HepG2 (cell line): Measurements from ENCODE around the gene MAN1C1. TPM values are rescaled to one million over a fixed set of nuclear protein-coding genes. Genes with fewer than 3 reads are reported as not detected.

ENCODE experiments used
- ATF2 ChIP-seq: sonication (generic); formaldehyde crosslinking; IDR thresholded peaks from 2 replicates; pipeline ENCODE4 v1.4.0; 2020; ENCODE audit warnings: missing genetic modification reagents
- GPBP1L1 ChIP-seq: sonication (generic); formaldehyde crosslinking; IDR thresholded peaks from 2 replicates; pipeline ENCODE4 v1.5.0; 2020; ENCODE audit warnings: mild to moderate bottlenecking, missing genetic modification reagents
- GPN1 ChIP-seq: sonication (generic); formaldehyde crosslinking; IDR thresholded peaks from 2 replicates; pipeline ENCODE4 v1.5.1; 2020; ENCODE audit warnings: missing genetic modification reagents, borderline replicate concordance
- HMG20B ChIP-seq: conservative IDR thresholded peaks from 2 replicates; pipeline ENCODE4 v1.6.1; 2016; ENCODE audit warnings: missing genetic modification reagents, missing compliant biosample characterization
- LCORL ChIP-seq, 2 experiments: fragments of 450-650 bp in 1 of 2; sonication (generic) in 1 of 2; formaldehyde crosslinking in 1 of 2; IDR thresholded peaks; 2 replicates each; pipeline versions ENCODE4 v1.5.0 to v1.6.1; 2017 to 2020; ENCODE audit warnings: antibody characterized with exemption in 1 of 2, missing genetic modification reagents in 1 of 2
- MYNN ChIP-seq: sonication (generic); formaldehyde crosslinking; IDR thresholded peaks from 2 replicates; pipeline ENCODE4 v1.4.0; 2020; ENCODE audit warnings: mild to moderate bottlenecking, low read depth, missing genetic modification reagents
- PATZ1 ChIP-seq: sonication (generic); formaldehyde crosslinking; IDR thresholded peaks from 2 replicates; pipeline ENCODE4 v1.4.0; 2020; ENCODE audit warnings: missing genetic modification reagents
- REXO4 ChIP-seq: sonication (generic); formaldehyde crosslinking; IDR thresholded peaks from 2 replicates; pipeline ENCODE4 v1.8.0; 2022; ENCODE audit warnings: missing genetic modification reagents, mild to moderate bottlenecking, borderline replicate concordance
- SAP130 ChIP-seq: IDR thresholded peaks from 2 replicates; pipeline ENCODE4 v1.6.1; 2016; ENCODE audit warnings: low read depth
- SETDB1 ChIP-seq: sonication (generic); formaldehyde crosslinking; IDR thresholded peaks from 2 replicates; pipeline ENCODE4 v1.5.1; 2020; ENCODE audit warnings: missing genetic modification reagents, mild to moderate bottlenecking, borderline replicate concordance
- ZGPAT ChIP-seq: IDR thresholded peaks from 2 replicates; pipeline ENCODE4 v1.6.1; 2016; ENCODE audit warnings: mild to moderate bottlenecking
- ZMYM3 ChIP-seq: sonication (generic); formaldehyde crosslinking; IDR thresholded peaks from 2 replicates; pipeline ENCODE4 v1.5.1; 2020; ENCODE audit warnings: mild to moderate bottlenecking, missing genetic modification reagents
- ZNF263 ChIP-seq: sonication (generic); formaldehyde crosslinking; IDR thresholded peaks from 2 replicates; pipeline ENCODE4 v1.4.0; 2020; ENCODE audit warnings: missing genetic modification reagents
- ZNF318 ChIP-seq: sonication (generic); formaldehyde crosslinking; IDR thresholded peaks from 2 replicates; pipeline ENCODE4 v1.4.0; 2020; ENCODE audit warnings: mild to moderate bottlenecking, missing genetic modification reagents
- ZNF331 ChIP-seq: sonication (generic); formaldehyde crosslinking; IDR thresholded peaks from 2 replicates; pipeline ENCODE4 v1.4.0; 2020; ENCODE audit warnings: missing genetic modification reagents
- ZNF451 ChIP-seq: sonication (generic); formaldehyde crosslinking; IDR thresholded peaks from 2 replicates; pipeline ENCODE4 v1.5.0; 2020; ENCODE audit warnings: mild to moderate bottlenecking, missing genetic modification reagents
- polyA plus RNA-seq, 8 experiments: library from polyadenylated mRNA; depleted of rRNA in 3 of 8; stranded (reverse) in 7 of 8; unstranded in 1 of 8; fragments of >200 nt; fragmentation: Illumina TruSeq in 4 of 8; extraction: Trizol in 4 of 8; gene quantifications; 2 replicates each; pipeline versions ENCODE4 v1.2.1 to v1.2.3, GENCODE V29; 2011 to 2016; ENCODE audit warnings: low read depth in 4 of 8, missing spikeins in 1 of 8, mixed read lengths in 1 of 8; ENCODE audit not compliant: insufficient read depth in 1 of 8
- total RNA-seq, 5 experiments: library from RNA; depleted of rRNA; stranded (reverse); fragments of >200 nt; fragmentation: Illumina TruSeq; extraction: Trizol; gene quantifications; 2 replicates each; pipeline ENCODE4 v1.2.3, GENCODE V29; 2016; ENCODE audit warnings: low read depth in 1 of 5

Gene MAN1C1
- total and polyA plus RNA-seq, 2 of the 13 experiments (the other 11 are each of a cell fraction or from before 2014, with no cell fraction given), result 0.18 to 0.49 TPM

GRCh38 chr1:25818569-25818968 is 202.0 kb downstream of the MAN1C1 start (continued):
- TF ChIP-seq ATF2 (CRISPR knock-in tag) (no peak), ZMYM3 (CRISPR knock-in tag) (no peak), HMG20B (CRISPR knock-in tag) (no peak), LCORL (IDR thresholded peaks at IDR 0.05) (no peak), LCORL (CRISPR knock-in tag; IDR thresholded peaks at IDR 0.05) (peak; percentile 6; the same call in 1 of the 2 replicates), ZNF263 (CRISPR knock-in tag) (0 out of 2 replicates have a peak, but pooled peaks have one; percentile 3), MYNN (CRISPR knock-in tag) (no peak), GPN1 (no peak), ZNF318 (CRISPR knock-in tag) (no peak), ZNF451 (CRISPR knock-in tag) (no peak), ZGPAT (no peak), ZNF331 (CRISPR knock-in tag) (peak; percentile 99), SETDB1 (CRISPR knock-in tag) (no peak), REXO4 (CRISPR knock-in tag) (no peak), GPBP1L1 (CRISPR knock-in tag) (no peak), SAP130 (CRISPR knock-in tag) (0 out of 2 replicates have a peak, but pooled peaks have one; percentile 18), PATZ1 (CRISPR knock-in tag) (peak; percentile 7; the same call in 1 of the 2 replicates)
